Activated effector memory CD4-positive, alpha-beta T cell treated with Interleukin-2 at 50 U/mL for 16 hours (primary cell): ENCODE measurements around the gene ATXN10.

Experiments used
- DNase-seq: peaks from one replicate; pipeline ENCODE4 v3.0.0-alpha.2; 2020

ATXN10 gene

DNA sequence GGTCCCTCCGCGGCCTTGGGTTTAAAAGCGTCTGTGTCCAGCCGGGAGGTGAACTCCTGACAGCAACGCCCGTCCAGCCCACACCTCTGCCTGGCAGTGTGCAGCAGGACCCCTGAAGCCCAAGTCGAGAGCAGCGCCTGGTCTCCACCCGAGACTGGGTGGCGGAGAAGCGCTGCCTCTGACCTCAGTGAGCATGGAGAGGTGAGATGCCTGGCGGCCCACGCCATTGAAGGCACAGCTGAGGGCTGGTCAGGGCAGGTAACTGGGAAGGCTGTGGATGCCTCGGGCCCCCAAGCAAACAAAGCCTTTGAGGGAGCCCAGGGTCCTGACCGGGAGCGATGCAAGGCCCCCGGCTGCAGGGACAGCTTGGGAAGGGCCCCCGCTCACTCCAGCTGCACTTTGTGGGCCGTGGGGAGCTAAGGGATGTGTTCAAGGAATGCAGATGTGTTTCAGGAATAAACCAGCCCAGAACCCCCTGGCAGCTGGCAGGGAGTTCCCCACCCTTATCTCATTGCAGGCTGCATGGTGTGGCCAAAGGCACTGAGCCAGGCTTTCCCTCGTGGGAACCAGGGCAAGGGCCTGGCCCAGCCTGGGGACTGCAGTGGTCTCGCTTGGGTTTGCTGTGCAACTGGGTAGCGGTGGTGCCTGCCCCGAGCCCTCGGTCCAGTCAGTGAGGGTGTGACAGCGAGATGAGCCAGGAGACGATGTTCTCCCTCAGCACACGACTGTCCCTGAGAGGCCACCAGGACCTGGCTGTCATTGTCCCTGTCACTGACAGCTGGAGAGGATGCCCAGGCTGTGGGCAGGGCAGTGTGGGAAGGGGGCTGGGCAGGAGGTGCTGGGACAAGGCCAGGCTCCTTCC, 212.8 kb downstream of the ATXN10 start:
- DNase-seq = no peak

DNA sequence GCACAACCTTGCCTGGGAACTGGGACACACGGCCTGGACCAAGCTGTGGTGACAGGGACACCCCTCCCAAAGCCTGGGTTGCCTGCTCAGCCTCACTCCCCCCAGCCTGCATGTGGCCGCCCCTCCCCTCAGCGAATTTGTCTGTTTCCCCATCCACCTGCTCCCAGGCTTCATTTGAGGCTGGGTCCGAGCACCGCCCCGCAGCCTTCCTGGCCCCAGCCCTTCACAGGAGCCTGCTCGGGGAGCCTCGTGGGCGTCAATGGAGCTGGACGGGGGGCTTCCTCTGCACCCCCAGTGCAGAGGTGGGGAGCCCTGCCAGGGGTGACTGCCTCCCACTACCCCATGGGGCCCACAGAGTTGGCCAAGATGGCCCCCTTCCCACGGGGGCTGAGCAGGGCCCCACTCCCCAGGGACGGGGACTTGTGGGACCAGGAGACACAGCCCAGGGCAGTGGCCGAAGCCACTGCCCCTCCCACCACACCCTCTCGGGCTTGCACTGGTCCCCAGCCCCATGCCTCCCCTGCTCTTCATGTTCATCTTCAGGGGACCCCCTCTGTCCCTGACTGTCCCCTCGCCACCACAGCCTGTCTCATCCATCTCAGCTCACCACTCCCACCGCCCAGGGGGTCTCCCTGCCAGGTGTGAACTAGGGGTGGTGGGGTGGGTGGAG, 213.7 kb downstream of the ATXN10 start:
- no peak for DNase-seq

DNA sequence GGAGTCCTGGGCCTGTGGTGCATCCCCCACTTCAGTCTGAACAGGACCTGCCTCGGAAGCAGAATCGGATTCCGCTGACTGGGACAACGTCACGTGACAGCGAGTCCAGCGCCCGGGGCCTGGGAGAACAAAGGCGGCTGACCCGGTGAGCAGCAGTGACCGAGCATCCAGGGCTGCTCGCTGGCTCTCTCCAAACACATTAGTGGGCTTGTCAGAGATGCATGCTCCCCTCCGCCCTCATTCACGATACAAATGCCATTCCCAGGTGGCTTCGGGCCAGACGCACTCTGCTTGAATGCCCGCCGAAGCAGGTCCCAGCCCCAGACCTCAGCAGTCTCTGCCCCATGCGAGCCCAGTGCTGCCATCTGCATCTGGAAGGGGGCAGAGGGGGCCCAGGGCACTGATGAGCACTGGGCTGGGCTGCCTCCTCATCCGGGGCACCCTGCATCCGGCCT, 214.3 kb downstream of the ATXN10 start:
- DNase-seq = no peak

DNA sequence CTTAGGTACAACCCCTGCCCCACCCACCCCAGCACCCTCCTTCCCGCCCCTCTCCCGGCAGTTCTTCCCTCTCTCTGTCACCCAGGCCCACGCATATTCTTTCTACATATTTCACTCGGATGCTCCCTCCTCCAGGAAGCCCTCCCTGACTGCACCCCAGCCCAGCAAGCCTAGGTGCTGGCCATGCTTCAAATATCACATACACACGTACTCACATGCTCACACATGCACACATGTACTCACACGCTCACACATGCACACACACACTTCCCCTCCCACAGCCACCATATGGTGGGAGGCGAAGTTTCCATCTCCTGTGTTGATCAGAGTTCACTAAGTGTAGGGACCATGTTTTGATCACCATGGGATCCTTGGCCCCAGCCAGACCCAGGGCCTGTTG, 214.9 kb downstream of the ATXN10 start:
- no peak for DNase-seq

DNA sequence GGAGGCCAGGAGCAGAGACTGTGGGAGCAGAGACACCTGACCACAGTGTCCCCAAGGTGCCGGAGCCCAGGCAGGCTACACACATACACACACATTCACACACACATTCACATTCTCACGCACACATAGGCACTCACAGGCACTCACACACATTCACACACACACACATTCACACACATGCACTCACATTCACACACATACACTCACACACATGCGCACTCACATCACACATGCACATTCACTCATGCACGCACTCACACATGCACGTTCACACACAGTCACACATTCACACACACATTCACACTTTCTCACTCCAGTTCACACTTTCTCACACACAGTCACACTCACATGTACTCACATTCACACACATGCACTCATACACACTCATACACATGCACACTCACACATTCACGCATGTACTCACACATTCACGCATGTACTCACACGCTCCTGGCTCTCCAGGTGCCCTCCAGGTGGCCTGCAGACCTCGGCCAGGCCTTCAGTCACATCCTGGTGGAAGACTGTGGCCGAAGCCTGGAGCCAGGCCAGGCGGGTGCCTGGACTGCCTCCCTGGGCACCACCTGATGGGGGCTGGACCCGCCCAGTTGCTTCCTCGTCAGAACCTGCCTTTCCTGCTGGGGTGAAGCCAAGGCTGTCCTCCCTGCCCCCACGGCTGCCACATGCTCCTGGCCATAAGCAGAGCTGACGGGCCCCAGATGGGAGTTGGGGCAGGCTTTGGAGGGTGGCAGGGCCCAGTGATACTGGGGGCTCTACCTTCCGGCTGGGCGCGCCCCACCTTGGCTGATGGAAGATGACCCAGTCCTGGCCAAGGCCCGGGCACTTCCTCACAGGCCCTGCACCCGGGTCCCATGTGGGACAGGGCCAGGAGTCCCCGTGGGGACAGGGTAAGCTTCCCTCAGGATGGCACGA, 215.8 kb downstream of the ATXN10 start:
- no peak for DNase-seq

DNA sequence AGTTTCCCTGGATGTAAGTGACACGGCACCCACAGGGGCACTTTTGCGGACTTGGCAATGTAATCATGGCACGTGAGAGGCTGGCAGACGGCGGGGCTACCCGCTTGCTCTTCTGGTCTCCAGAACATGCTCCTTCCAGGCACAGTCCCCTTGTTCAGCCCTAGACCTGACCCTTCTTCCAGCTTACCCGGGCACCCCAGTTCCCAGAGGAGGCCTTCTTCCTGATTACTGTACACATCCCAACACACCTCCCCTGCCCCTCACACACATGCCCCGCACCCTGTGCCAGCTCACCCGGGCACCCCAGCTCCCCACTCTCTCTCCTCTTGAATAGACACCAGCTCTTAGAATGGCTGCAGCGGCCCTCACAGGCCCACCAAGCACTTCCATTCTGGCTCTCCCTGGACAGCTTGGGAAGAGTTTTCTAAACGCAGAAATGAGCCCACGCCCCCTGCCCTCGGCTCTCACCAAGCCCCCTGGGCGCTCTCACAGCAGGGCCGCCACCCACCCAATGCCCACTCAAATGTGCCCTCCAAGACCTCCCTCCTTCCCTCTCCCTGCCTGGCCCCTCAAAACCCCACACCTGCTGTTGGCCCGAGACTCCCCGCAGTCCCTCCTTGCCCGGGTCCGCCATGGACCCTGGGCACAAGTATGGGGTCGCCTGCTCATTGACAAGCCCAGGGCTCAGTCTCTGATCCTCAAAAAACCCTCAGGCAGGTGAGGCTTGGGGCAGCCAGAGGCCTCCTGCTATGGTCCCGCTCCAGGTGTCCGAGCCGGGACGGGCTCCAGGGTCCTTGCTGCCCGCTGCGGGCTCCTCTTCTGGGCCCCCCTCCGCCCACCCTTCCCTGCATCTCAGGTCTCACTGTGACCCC, 216.8 kb downstream of the ATXN10 start:
- DNase-seq = no peak

DNA sequence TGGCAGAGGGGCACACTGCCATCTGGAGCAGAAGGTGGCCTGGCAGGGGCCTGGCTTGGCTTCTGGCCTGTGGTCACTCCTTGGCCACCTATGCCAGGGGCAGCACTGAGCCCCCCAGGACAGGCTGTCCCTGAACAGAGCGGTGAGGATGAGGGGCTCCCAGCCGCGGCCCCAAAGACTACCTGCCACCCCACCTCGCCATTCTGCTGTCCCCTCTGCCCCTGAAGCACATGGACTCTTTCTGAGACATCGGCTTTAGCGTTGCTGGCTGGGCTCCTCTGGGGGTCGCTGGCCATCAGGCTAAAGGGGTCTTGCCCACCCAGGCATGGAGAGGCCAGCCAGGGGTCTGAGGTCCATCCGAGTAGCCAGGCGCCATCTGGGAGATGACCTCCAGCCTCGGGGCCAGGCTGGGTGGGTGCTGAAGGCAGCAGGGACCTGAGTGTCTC, 217.5 kb downstream of the ATXN10 start:
- no peak for DNase-seq

DNA sequence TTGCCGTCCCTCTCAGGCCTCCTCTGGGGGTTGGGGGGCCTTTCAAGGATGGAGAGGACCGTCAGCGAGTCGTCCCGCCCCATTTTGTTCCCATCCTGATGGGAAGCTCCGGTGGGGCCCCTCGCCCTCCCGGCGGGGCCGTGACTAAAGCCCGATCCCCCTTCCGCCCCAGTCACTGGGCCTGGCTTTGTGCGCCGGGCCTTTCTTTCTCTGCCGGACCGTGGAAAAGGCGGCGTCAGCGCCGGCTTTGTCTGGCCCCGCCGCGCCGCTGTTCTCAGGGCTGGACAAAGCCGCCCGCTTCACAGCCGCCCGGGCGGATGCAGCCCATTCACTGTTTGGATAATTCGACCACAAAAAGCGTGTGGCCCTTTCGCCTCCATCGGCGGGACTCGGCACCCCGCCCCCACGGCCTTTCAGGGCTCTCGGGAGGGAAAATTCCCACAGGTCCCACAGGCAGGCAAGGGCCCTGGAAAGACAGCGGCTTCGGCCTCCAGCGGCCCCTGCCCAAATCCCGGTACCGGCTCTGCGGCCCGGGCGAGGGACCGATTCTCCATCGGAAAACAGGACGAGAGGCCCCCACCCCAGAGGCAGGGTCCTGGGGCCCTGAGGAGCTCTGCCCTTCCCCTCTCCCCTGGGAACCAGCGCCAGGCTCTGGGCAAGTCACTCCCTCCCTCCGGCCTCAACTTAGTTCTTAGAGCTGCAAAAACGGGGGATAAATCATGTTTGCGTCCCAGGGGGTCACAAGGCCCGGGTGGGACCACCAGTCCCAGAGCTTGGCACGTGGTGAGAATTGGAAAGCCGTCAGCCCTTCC, 218.1 kb downstream of the ATXN10 start:
- no peak for DNase-seq

DNA sequence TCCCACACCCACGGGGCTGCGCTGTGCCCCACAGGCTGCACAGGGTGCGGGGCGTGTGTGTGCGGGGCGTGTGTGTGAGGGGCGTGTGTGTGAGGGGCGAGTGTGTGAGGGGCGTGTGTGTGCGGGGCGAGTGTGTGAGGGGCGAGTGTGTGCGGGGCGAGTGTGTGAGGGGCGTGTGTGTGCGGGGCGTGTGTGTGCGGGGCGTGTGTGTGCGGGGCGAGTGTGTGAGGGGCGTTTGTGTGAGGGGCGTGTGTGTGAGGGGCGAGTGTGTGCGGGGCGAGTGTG, 218.7 kb downstream of the ATXN10 start:
- no peak for DNase-seq

DNA sequence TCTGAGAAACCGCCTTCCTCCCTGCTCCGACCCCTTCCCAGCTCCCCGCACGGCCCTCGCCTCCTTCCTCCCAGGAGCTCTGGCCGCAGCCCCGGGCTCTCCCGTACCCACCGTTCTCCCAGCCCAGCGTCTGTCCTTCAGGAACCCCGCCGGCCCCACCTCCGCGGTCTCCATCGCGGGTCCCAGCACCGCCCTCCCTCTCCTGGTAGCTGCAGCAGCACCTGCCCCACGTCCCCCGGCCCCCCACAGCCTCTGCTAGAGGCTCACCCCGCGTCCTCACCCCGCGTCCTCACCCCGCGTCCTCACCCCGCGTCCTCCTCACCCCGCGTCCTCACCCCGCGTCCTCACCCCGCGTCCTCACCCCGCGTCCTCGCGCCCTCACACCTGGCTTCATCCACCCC, 219.4 kb downstream of the ATXN10 start:
- no peak for DNase-seq

DNA sequence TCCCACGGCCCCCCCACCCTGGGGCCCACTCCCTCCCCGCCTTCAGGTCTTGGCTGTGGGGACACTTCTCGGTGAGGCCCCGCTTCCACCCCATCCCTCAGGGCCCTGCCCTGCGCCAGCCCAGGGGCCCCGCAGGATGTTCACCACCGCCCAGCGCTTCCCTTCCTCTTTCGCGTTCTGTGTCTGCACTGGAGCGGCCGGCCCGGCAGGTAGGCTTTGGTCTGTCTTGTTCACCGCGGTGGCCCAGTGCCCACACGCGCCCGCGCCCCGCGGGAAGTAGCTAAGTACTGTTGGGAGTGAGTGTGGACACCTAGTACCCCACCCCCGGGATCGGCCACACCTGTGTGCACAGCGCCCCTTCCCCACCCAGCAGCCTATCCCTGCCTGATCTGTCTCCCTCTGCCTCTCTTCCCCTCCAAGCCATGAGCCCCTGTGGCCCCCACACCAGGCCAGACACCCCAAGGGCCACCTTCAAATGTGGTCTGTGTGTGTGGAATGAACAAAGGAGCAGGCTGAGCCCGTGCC, 219.9 kb downstream of the ATXN10 start:
- DNase-seq = no peak

DNA sequence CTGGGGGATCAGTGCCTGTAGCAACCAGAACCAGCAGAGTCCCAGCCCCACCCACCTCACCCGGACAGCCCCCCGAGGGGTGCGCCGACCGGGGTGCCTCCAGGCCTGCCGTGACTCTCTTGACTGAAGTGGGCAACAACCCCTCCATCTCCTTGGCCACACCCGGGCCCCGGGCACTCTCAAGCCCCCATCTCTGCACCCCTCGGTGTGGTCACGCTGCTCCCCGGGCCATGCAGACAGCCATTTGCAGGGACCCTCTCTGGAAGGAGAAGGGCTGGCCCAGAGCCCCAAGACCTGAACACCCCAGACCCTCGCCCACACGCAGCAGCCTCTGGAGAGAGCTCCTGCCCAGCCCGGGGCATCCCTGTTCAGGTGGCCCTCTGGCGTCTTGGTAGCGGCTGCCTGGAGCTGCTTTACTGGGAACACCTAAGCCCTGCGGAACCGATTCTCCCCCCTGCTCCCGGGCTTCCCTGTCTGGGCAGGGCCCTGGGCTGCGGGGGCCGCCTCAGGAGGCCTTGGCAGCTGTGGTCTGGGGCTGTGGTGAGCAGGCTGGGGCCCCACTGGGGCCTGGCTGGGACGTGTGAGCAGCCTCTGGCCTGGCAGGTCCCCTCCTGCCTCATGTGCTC, 220.5 kb downstream of the ATXN10 start:
- DNase-seq = no peak

DNA sequence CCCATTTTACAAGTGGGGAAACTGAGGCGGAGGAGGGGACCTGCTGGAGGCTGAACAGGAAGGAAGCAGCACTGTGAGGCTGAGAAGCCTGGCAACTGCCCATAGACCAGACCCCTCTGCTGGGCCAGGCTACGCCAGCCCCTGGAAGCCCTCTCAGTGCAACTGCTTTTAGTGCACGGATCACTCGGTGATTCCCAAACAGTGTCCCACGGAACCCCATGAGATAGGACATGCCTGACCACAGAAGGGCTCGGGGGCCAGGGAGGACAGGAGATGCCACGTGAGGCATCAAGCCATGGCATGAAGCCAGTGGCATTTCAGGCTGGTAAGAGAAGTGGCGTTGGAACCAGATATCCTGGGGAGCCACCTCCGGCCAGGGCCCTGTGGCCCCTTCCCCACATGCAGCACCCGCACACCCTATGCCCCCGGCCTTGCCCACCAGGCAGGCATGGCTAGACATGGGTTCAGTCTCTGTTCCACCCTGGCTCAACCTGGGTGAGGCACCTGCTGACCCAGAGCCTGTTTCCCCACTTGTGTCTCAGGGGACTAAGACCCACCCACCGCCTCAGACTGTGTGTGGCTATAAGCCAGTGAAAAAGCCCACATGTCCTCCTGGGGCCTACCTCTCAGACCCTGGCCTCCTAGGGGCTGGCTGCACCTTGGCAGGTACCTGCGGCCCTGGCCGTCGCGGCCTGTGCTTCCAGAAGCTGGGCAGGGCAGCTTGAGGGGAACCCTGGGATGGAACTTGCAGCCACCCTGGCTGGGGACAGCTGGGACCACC, 221.2 kb downstream of the ATXN10 start:
- DNase-seq = no peak

DNA sequence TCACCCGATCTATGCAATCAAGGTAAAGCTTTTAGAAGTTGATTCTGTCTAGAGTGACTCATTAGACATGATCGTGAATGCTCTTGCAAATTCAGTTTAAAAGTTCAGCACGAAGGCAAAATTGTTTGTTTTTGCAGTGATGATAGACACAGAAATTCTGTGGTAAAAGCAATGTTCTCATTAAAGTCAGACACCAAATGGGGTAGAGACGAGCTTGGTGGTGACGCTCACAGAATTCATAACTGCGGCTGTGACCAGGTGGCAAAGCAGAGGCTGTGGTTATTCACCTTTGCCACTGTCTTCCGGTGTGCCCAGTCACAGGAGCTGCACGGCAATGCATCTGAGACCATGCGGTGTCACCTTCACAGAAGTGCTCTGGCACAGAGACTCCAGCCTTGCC, 221.9 kb downstream of the ATXN10 start:
- no peak for DNase-seq
